Astrocyte of the cerebellum (primary cell): Measurements from ENCODE around the gene ZNF81.
"Not testable (repeated sequence)": the region's sequence is repeated elsewhere in the genome, so short reads cannot be mapped to it uniquely, and the experiment has no call there.

Experiments
- DNase-seq: peaks from one replicate; pipeline ENCODE4 v3.0.0-alpha.2; 2011; ENCODE audit warnings: low read depth
- H3K4me3 ChIP-seq: 2 replicates; pipeline ENCODE4 v1.5.1; 2011; ENCODE audit warnings: mild to moderate bottlenecking, low read depth, low read length, moderate library complexity
- CTCF ChIP-seq: IDR thresholded peaks from 2 replicates; pipeline ENCODE4 v1.5.1; 2012; ENCODE audit warnings: low read length, low read depth, moderate library complexity, mild to moderate bottlenecking; ENCODE audit errors: missing control alignments
- in situ Hi-C: cut with HindIII; loops from 2 replicates; pipeline ENCODE4 v1.10.0; 2017; ENCODE audit warnings: low sequenced_read_pairs

The ZNF81 gene

GRCh38 chrX:47836164-47837072 is at the start of gene ZNF81:
ZNF81 (plus strand) TSS chrX:47836902; CDS start chrX:47846268, 9,366 bp downstream.
- peak within 1 kb of the TSS; percentile 53 for H3K4me3 ChIP-seq
- DNase-seq: peak; percentile 90
- in situ Hi-C loops: no loop called here
- no peak for TF ChIP-seq CTCF

DNA sequence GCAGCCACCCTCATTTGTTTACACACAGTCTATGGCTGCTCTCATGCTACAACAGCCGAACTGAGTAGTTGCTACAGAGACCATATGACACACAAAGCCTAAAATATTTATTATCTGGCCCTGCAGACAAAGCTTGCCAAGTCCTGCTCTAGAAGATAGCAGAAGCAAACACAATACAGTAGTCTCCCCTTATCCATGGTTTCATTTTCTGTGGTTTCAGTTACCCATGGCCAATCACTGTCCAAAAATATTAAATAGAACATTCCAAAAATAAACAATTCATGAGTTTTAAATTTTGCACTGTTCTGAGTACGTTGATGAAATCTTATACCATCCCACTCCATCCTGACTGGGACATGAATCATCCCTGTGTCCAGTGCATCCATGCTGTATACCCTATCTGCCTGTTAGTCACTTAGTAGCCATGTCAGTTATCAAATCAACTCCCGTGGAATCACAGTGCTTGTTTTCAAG is 40.2 kb upstream of the ZNF81 start:
- in situ Hi-C loops: no loop called here
- no peak for DNase-seq
- no peak overlapping the region for H3K4me3 ChIP-seq
- TF ChIP-seq CTCF: no peak

- no peak for TF ChIP-seq CTCF
Observed at GRCh38 chrX:47797084-47797483, 39.6 kb upstream of the ZNF81 start.

DNA sequence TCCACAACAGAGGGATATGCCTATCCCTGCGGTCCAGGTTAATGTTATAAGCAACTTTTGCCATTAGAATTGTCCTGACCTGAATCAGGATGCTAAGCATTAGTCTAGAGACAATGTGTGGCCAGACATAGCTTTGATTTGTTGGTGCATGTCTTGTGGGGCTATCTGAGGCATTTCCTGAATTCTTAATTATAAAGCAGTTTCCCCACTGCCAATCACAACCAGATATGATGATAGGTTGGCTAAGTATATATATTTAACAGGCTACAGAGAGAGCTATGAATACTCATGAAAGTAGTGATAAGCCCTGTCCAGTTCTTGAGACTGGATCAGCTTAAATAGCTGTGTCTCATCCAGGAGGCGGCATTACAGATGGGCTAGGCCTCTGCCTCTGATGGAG is 37.8 kb upstream of the ZNF81 start:
- TF ChIP-seq CTCF: no peak
- no peak overlapping the region for H3K4me3 ChIP-seq
- DNase-seq: no peak
- in situ Hi-C loops: no loop called here

More at GRCh38 chrX:47797084-47797483, 39.6 kb upstream of the ZNF81 start:
- in situ Hi-C loops: no loop called here
- no peak for DNase-seq
- H3K4me3 ChIP-seq: no peak overlapping the region

DNA sequence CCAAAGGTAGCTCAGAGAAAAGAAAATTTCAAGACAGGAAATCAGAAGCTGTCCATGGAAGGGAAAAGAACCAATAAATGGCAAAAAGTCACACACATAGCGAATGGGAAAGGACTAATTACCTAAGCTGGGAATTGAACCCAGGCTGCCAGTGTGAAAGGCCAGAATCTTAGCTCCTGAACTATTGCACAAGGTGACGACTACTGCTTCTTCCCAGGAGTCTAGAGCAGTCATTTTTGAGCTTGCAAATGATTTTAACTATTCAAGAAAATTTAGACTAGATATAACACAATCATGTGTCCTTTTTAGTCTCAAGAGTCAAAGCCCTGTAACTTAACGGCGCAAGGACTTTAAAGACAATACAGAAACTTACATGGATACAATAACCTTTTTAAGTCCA is 34.1 kb upstream of the ZNF81 start:
- DNase-seq: no peak
- no peak for TF ChIP-seq CTCF
- in situ Hi-C loops: no loop called here
- H3K4me3 ChIP-seq: no peak overlapping the region

DNA sequence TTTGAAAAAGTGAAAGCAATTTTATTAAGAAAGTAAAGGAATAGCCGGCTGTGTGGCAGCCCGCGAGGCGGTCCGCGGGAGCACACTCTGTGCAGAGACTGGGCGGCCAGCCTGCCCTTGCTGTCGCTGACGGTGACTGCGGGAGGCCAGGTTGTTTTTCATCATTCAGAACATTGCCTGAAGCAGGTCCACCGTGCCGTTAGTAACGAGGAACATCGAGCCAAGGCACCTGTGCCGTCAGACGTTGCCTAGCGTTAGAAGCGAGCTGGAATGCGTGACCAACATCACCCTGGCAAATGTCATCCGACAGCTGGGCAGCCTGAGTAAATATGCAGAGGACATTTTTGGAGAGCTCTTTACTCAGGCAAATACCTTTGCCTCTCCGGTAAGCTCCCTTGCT is 33.6 kb upstream of the ZNF81 start:
- H3K4me3 ChIP-seq, DNase-seq, in situ Hi-C loops: not testable (repeated sequence)

DNA sequence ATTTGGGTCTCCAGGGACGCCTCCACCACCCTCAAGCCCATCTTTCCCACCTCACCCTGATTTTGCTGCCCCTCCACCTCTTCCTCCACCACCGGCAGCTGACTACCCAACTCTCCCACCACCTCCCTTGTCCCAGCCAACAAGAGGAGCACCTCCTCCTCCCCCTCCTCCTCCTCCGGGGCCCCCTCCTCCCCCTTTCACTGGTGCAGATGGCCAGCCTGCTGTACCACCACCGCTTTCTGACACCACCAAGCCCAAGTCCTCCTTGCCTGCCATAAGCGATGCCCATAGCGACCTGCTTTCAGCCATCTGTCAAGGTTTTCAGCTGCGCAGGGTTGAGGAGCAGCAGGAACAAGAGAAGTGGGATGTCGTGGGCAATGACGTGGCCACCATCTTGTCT is 32.4 kb upstream of the ZNF81 start:
- H3K4me3 ChIP-seq: no peak overlapping the region
- DNase-seq: no peak
- in situ Hi-C loops: no loop called here
- no peak for TF ChIP-seq CTCF

DNA sequence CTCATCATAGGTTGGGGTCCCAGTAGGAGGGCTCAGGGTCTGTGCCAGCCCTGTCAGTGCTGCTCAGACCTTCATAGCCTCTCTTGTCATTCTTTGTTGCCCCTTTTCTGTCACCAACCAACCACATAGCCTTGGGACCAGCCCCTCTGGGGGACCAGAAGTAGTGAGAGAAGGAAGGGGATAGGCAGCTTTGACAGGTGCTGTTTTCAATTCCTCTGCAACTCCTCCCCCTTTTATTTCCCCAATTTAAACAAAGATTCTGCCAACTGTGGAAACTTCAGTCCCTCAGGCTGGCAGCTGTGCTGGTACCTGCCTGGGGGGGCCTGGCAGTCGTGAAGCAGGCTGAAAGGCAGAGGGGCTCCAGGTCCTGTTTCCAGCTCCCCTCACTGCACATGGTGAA is 30.9 kb upstream of the ZNF81 start:
- in situ Hi-C loops, DNase-seq, H3K4me3 ChIP-seq: not testable (repeated sequence)

GRCh38 chrX:47806415-47807271 is 30.1 kb upstream of the ZNF81 start:
- H3K4me3 ChIP-seq, DNase-seq, in situ Hi-C loops: not testable (repeated sequence)

DNA sequence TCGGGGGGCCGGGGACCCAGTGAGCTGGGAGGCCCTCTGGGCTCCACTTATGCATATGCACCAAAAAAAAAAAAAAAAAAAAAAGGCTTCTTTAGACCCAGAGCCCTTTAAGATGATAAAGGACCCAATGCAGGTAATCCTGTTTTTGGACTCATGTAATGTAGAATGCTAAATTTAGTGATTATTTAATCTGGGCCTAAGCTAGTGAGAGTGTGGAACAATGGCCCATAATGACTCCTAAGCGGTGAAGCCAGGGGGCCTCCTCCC is 29.5 kb upstream of the ZNF81 start:
- DNase-seq, H3K4me3 ChIP-seq: not testable (repeated sequence)

More for the DNA sequence above, 29.5 kb upstream of the ZNF81 start:
- in situ Hi-C loops: not testable (repeated sequence)
